HG03064 (cell line): Measurements from ENCODE around the gene GRK1.
"Not testable (repeated sequence)": the region's sequence is repeated elsewhere in the genome, so short reads cannot be mapped to it uniquely, and the experiment has no call there.

ENCODE experiments used
- ATAC-seq: cut with Tn5 transposase; IDR thresholded peaks from one replicate; pipeline ENCODE4 v1.9.1; 2021; ENCODE audit warnings: low read depth; ENCODE audit not compliant: unreplicated experiment

The GRK1 gene

GRCh38 chr13:113725329-113726105 lies 58.5 kb downstream of the GRK1 start:
- not testable (repeated sequence) for ATAC-seq

GRCh38 chr13:113726106-113726821 lies 59.2 kb downstream of the GRK1 start:
- ATAC-seq, result not testable (repeated sequence)

- ATAC-seq, result no peak
Observed at GRCh38 chr13:113726961-113727411, 60.0 kb downstream of the GRK1 start.

GRCh38 chr13:113728571-113729054 lies 61.6 kb downstream of the GRK1 start:
- ATAC-seq, result no peak

GRCh38 chr13:113729187-113730019 lies 62.4 kb downstream of the GRK1 start:
- ATAC-seq, result no peak

GRCh38 chr13:113730258-113730691 lies 63.3 kb downstream of the GRK1 start:
- ATAC-seq, result no peak

- ATAC-seq, result no peak
Observed at GRCh38 chr13:113730831-113731191, 63.8 kb downstream of the GRK1 start.

- no peak for ATAC-seq
Observed at GRCh38 chr13:113731192-113732175, 64.5 kb downstream of the GRK1 start.

- ATAC-seq, result no peak
Observed at GRCh38 chr13:113732176-113732960, 65.3 kb downstream of the GRK1 start.

- no peak for ATAC-seq
Observed at GRCh38 chr13:113732961-113733950, 66.2 kb downstream of the GRK1 start.

- ATAC-seq, result no peak
Observed at GRCh38 chr13:113734099-113734825, 67.2 kb downstream of the GRK1 start.

GRCh38 chr13:113734826-113735125 lies 67.8 kb downstream of the GRK1 start:
- no peak for ATAC-seq

- ATAC-seq, result no peak
Observed at GRCh38 chr13:113735194-113735593, 68.2 kb downstream of the GRK1 start.

- no peak for ATAC-seq
Observed at GRCh38 chr13:113735750-113736149, 68.7 kb downstream of the GRK1 start.

GRCh38 chr13:113736258-113736731 lies 69.3 kb downstream of the GRK1 start:
- no peak for ATAC-seq

- no peak for ATAC-seq
Observed at GRCh38 chr13:113737803-113738202, 70.8 kb downstream of the GRK1 start.
